Transverse colon (tissue), 4 donors: Measurements from ENCODE around the gene NAPG. TPM values are rescaled to one million over a fixed set of nuclear protein-coding genes. Genes with fewer than 3 reads are reported as not detected.

ENCODE experiments used
- DNase-seq: peaks from one replicate; pipeline ENCODE4 v3.0.0-alpha.2; 2019
- H3K27ac ChIP-seq, 4 donors: fragments of 200-600 bp; sonication (generic); 2 replicates each; pipeline ENCODE4 v1.5.1; 2016 to 2018; ENCODE audit warnings: inconsistent platforms in 4 of 4
- H3K27me3 ChIP-seq: fragments of 200-600 bp; sonication (generic); 2 replicates; pipeline ENCODE4 v1.5.1; 2017; ENCODE audit warnings: inconsistent platforms
- H3K36me3 ChIP-seq, 4 donors: fragments of 200-600 bp; sonication (generic); 2 replicates each; pipeline ENCODE4 v1.5.1; 2017 to 2019; ENCODE audit warnings: inconsistent platforms in 4 of 4
- H3K4me1 ChIP-seq, 4 donors: fragments of 200-600 bp; sonication (generic); 2 replicates each; pipeline ENCODE4 v1.5.1; 2017 to 2020; ENCODE audit warnings: inconsistent platforms in 4 of 4
- H3K4me3 ChIP-seq, 4 donors: fragments of 200-600 bp; sonication (generic); 1 replicate in 1 of 4; 2 replicates in 3 of 4; pipeline versions ENCODE4 v1.5.1 to v1.6.1; 2017 to 2019; ENCODE audit warnings: inconsistent platforms in 4 of 4
- H3K9me3 ChIP-seq, 2 donors: fragments of 200-600 bp; sonication (generic); 2 replicates each; pipeline ENCODE4 v1.5.1; 2017 to 2019; ENCODE audit warnings: inconsistent platforms in 2 of 2
- CTCF ChIP-seq, 5 experiments: fragments of 200-600 bp in 3 of 5; fragments of 450-650 bp in 2 of 5; sonication (generic) in 3 of 5; IDR thresholded peaks; 1 replicate in 2 of 5; 2 replicates in 3 of 5; pipeline ENCODE4 v1.5.1; 2016 to 2017; ENCODE audit warnings: antibody characterized with exemption in 5 of 5, inconsistent platforms in 3 of 5, mild to moderate bottlenecking in 2 of 5, moderate library complexity in 1 of 5
- EP300 ChIP-seq: sonication (generic); formaldehyde crosslinking; IDR thresholded peaks from one replicate; pipeline ENCODE4 v1.6.1; 2017; ENCODE audit warnings: antibody characterized with exemption, low read depth
- POLR2A ChIP-seq: fragments of 450-650 bp; IDR thresholded peaks from one replicate; pipeline ENCODE4 v1.6.1; 2016; ENCODE audit warnings: antibody characterized with exemption, mild to moderate bottlenecking, moderate library complexity
- POLR2AphosphoS5 ChIP-seq, 3 donors: sonication (generic); formaldehyde crosslinking; IDR thresholded peaks; one replicate each; pipeline ENCODE4 v1.6.1; 2016; ENCODE audit warnings: antibody characterized with exemption in 3 of 3
- WGBS, 2 donors: methylation state at CpG; one replicate each; pipeline ENCODE4 v1.1.5; 2018; ENCODE audit warnings: low coverage in 1 of 2; 5-methylcytosine and 5-hydroxymethylcytosine counted together
- in situ Hi-C, 4 donors: fragments of 200-750 bp; cut with MboI; loops; one replicate each; pipeline versions ENCODE4 v1.15.0 to v1.15.1; 2017; ENCODE audit warnings: low sequenced_read_pairs in 3 of 4, low pct_ligation_motif_present in 1 of 4, low pct_unique_long_range_greater_than_20kb in 1 of 4
- intact Hi-C: fragments of 100-400 bp; cut with DNase I; formaldehyde crosslinking; loops from one replicate; pipeline ENCODE4 v1.15.1; 2023; ENCODE audit warnings: low total_unique reads
- total RNA-seq, 4 donors: library from RNA; depleted of rRNA; stranded (reverse); fragments of >200 nt; gene quantifications; one replicate each; pipeline ENCODE4 v1.1.0, GENCODE V29; 2016

The NAPG gene
- total RNA-seq, 4 donors from 2014 or later = 28.9 to 47.5 (median 41.1) TPM

DNA sequence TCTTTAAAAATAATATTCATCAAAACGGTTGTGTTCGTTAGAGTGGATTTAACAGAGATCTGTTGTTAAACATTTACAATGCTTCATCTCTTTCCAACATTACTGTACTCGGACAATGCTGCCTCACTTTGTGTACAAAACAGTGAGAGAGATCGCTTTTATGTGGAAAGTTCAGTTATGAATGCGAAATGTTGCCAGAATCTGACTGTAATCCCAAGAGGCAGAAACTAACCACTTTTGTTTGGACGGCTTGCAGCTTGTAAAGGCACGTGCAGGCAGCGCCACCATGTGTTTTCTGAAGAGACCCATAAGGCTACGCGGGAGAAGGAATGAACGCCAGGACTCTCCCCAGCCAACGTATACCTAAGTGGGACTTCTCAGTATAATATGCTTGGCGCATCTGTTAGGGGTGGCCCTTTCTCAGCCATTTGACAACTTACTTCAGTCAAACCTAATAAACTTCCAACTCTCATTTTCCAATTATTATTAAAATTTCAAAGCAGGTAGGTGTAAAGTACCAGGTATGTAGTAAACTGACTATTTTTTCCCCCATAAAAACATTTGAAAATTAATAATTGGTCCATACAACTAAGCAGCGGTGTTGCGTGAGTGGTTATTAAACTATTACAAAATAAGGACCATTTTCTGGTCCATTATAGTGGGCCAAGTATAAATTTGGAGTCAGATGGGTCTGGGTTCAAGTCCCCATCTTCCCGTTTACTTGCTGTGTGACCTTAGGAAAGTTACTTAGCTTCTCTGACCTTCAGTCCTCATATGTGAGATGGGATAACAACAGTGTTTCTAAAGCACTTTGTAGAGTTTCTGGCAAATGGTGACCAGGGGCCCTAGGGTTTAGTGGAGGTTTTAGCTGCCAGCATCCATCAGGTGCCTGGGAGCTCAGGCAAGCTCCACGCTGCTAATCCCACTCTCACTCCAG lies 5.6 kb upstream of the NAPG start:
- intact Hi-C loops = loop anchor here (5.0 kb wide), 1 partner anchor 548 kb away; no protein-coding TSS in a partner anchor
- Histone ChIP-seq H3K27ac (peak overlapping the region in 3 of 4 donors; percentile 10 to 65 (median 26)), H3K36me3 (no peaks in the 10 kb centered on the region), H3K4me1 (peaks cover 0 to 28% (median 9%) of the 10 kb centered on the region in 4 donors), H3K27me3 (no peaks in the 10 kb centered on the region), H3K4me3 (no peak overlapping the region), H3K9me3 (no peaks in the 10 kb centered on the region)
- peak; percentile 84 for DNase-seq
- no peak for TF ChIP-seq EP300
- TF ChIP-seq CTCF (IDR thresholded peaks at IDR 0.05) = peak; percentile 62 to 77 (median 67)
- TF ChIP-seq POLR2AphosphoS5 (IDR thresholded peaks at IDR 0.05) = no peak
- 23% methylated on average over 9 to 17 of the region's 17 CpGs for WGBS, 2 donors
- in situ Hi-C loops = loop anchor here (5.0 to 25.0 kb wide), 3 partner anchors 108 to 548 kb away; no protein-coding TSS in a partner anchor

DNA sequence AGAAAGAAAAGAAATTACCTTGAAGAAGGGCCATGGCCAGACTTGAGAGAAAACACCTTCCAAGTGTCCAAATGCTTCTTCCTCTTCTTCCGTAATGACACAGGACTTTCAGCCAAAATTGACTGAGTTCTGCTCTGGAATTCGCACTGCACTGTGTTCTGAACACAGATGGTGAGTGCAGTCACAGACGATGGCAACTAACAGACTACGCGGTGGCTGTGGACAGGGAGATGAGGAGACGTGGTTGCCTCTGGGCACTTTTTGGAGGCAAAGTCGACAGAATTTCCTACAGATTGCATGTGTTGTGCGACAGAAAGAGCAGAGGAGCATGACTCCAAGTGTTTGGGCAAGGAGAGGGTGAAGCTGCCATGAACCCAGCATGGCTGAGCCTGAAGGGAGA lies 4.3 kb upstream of the NAPG start:
- DNase-seq = no peak
- H3K4me1 ChIP-seq = peaks cover 0 to 28% (median 11%) of the 10 kb centered on the region in 4 donors
- H3K36me3 ChIP-seq = no peaks in the 10 kb centered on the region
- in situ Hi-C loops = loop anchor here in 2 of 4 donors (5.0 to 25.0 kb wide), 2 partner anchors 109 to 549 kb away; no protein-coding TSS in a partner anchor
- WGBS, 2 donors = 86 to 94% methylated on average over 6 to 8 of the region's 8 CpGs
- no peak overlapping the region for H3K4me3 ChIP-seq
- no peaks in the 10 kb centered on the region for H3K9me3 ChIP-seq
- H3K27ac ChIP-seq = no peak overlapping the region
- intact Hi-C loops = loop anchor here (5.0 kb wide), 1 partner anchor 549 kb away; no protein-coding TSS in a partner anchor
- TF ChIP-seq EP300 = no peak
- TF ChIP-seq POLR2A = no peak
- TF ChIP-seq POLR2AphosphoS5 (IDR thresholded peaks at IDR 0.05) = no peak
- no peak for TF ChIP-seq CTCF (IDR thresholded peaks at IDR 0.05)
- H3K27me3 ChIP-seq = no peaks in the 10 kb centered on the region

- H3K27me3 ChIP-seq = no peaks in the 10 kb centered on the region
- DNase-seq = no peak
- intact Hi-C loops = loop anchor here (5.0 kb wide), 1 partner anchor 550 kb away; no protein-coding TSS in a partner anchor
- no peak overlapping the region for H3K27ac ChIP-seq
- no peaks in the 10 kb centered on the region for H3K9me3 ChIP-seq
- peaks cover 0 to 38% (median 18%) of the 10 kb centered on the region in 4 donors for H3K4me1 ChIP-seq
- TF ChIP-seq CTCF (IDR thresholded peaks at IDR 0.05) = no peak
- no peak for TF ChIP-seq POLR2AphosphoS5 (IDR thresholded peaks at IDR 0.05)
- H3K36me3 ChIP-seq = no peaks in the 10 kb centered on the region
- 80 to 88% methylated on average over 1 to 2 of the region's 2 CpGs for WGBS, 2 donors
- in situ Hi-C loops = loop anchor here in 2 of 4 donors (5.0 to 25.0 kb wide), 2 partner anchors 110 to 550 kb away; no protein-coding TSS in a partner anchor
- H3K4me3 ChIP-seq = no peak overlapping the region
These were observed 3.3 kb upstream of the NAPG start for GRCh38 chr18:10522574-10522973.

GRCh38 chr18:10523544-10523943 lies 2.3 kb upstream of the NAPG start:
- peaks cover 0 to 37% (median 23%) of the 10 kb centered on the region in 4 donors for H3K4me1 ChIP-seq
- no peaks in the 10 kb centered on the region for H3K27me3 ChIP-seq
- intact Hi-C loops = loop anchor here (5.0 kb wide), 1 partner anchor 551 kb away; no protein-coding TSS in a partner anchor
- WGBS, 2 donors = 67 to 80% methylated on average over 2 to 4 of the region's 4 CpGs
- no peak overlapping the region for H3K27ac ChIP-seq
- no peak overlapping the region for H3K4me3 ChIP-seq
- no peak for DNase-seq
- TF ChIP-seq POLR2A (no peak), POLR2AphosphoS5 (IDR thresholded peaks at IDR 0.05) (no peak), EP300 (no peak), CTCF (IDR thresholded peaks at IDR 0.05) (no peak)
- in situ Hi-C loops = loop anchor here in 2 of 4 donors (5.0 to 25.0 kb wide), 2 partner anchors 111 to 551 kb away; no protein-coding TSS in a partner anchor
- no peaks in the 10 kb centered on the region for H3K36me3 ChIP-seq
- no peaks in the 10 kb centered on the region for H3K9me3 ChIP-seq
